B cell (primary cell): ENCODE measurements around the gene SP3. TPM values are rescaled to one million over a fixed set of nuclear protein-coding genes. Genes with fewer than 3 reads are reported as not detected.

Experiments used
- ATAC-seq: fragments of 200-7000 bp; cut with Tn5 transposase; one replicate; pipeline ENCODE4 v1.10.0; 2021; ENCODE audit warnings: low read depth, mild to moderate bottlenecking, moderate number of reproducible peaks, moderate library complexity
- CTCF ChIA-PET: fragments of 350-600 bp; sonication (Branson Sonifier 250); formaldehyde crosslinking; loops from one replicate; lab custom pipeline; 2021; ENCODE audit warnings: antibody characterized with exemption, inconsistent platforms; lab: Charles Lee
- POLR2A ChIA-PET: fragments of 350-600 bp; sonication (Branson Sonifier 250); formaldehyde crosslinking; loops from one replicate; lab custom pipeline; 2021; ENCODE audit warnings: antibody characterized with exemption; lab: Charles Lee
- DNase-seq: peaks from one replicate; pipeline ENCODE4 v3.0.0; 2013
- H2AFZ ChIP-seq: 2 replicates; pipeline ENCODE4 v1.6.1; 2012; ENCODE audit warnings: mild to moderate bottlenecking, low read depth, low read length; ENCODE audit not compliant: insufficient read depth, poor library complexity, severe bottlenecking
- H3K27ac ChIP-seq, 2 donors: 1 replicate in 1 of 2; 2 replicates in 1 of 2; pipeline ENCODE4 v1.5.1; 2012 to 2013; ENCODE audit warnings: low read length in 2 of 2, mild to moderate bottlenecking in 2 of 2, moderate library complexity in 1 of 2
- H3K27me3 ChIP-seq, 4 experiments: fragments of 200-600 bp in 1 of 4; sonication (generic) in 1 of 4; replicated peaks in 1 of 4; 1 replicate in 2 of 4; 2 replicates in 2 of 4; pipeline versions ENCODE4 v1.6.1 to v1.7.0; 2013 to 2016; ENCODE audit warnings: low read length in 3 of 4, mild to moderate bottlenecking in 2 of 4, mixed read lengths in 1 of 4, moderate library complexity in 1 of 4; ENCODE audit not compliant: insufficient read depth in 4 of 4, control insufficient read depth in 3 of 4; ENCODE audit errors: control extremely low read depth in 1 of 4
- H3K36me3 ChIP-seq, 2 experiments: replicated peaks in 1 of 2; 1 replicate in 1 of 2; 2 replicates in 1 of 2; pipeline versions ENCODE4 v1.6.1 to v1.7.1; 2013; ENCODE audit warnings: low read length in 1 of 2; ENCODE audit not compliant: insufficient read depth in 2 of 2, control insufficient read depth in 1 of 2; ENCODE audit errors: control extremely low read depth in 1 of 2, extremely low read depth in 1 of 2
- H3K4me1 ChIP-seq, 2 donors: fragments of 200-600 bp in 1 of 2; sonication (generic) in 1 of 2; 1 replicate in 1 of 2; 2 replicates in 1 of 2; pipeline versions ENCODE4 v1.5.1 to v1.6.1; 2013 to 2017; ENCODE audit warnings: low read length in 2 of 2; ENCODE audit not compliant: control insufficient read depth in 2 of 2, insufficient read depth in 2 of 2
- H3K4me2 ChIP-seq: replicated peaks from 2 replicates; pipeline ENCODE3; 2012; ENCODE audit warnings: mild to moderate bottlenecking, low read depth, low read length; ENCODE audit not compliant: poor library complexity, severe bottlenecking
- H3K4me3 ChIP-seq, 5 experiments: fragments of 200-600 bp in 1 of 5; sonication (generic) in 1 of 5; 1 replicate in 3 of 5; 2 replicates in 2 of 5; pipeline versions ENCODE4 v1.5.1 to v1.7.0; 2011 to 2016; ENCODE audit warnings: low read length in 4 of 5, mild to moderate bottlenecking in 4 of 5, low read depth in 2 of 5, control low read depth in 1 of 5, moderate library complexity in 1 of 5; ENCODE audit not compliant: insufficient read depth in 1 of 5; ENCODE audit errors: control extremely low read depth in 1 of 5, extremely low read depth in 1 of 5
- H3K79me2 ChIP-seq: fragments of 200-600 bp; sonication (generic); one replicate; pipeline ENCODE4 v1.6.0; 2016; ENCODE audit warnings: low read length; ENCODE audit not compliant: control insufficient read depth, insufficient read depth
- H3K9ac ChIP-seq: fragments of 200-600 bp; sonication (generic); 2 replicates; pipeline ENCODE4 v1.6.1; 2017; ENCODE audit warnings: mild to moderate bottlenecking, low read length, moderate library complexity
- H3K9me3 ChIP-seq, 3 donors: one replicate each; pipeline versions ENCODE4 v1.6.1 to v1.7.1; 2013; ENCODE audit warnings: low read length in 2 of 3; ENCODE audit not compliant: control insufficient read depth in 2 of 3, insufficient read depth in 1 of 3; ENCODE audit errors: control extremely low read depth in 1 of 3
- H4K20me1 ChIP-seq: 2 replicates; pipeline ENCODE4 v1.6.0; 2012; ENCODE audit warnings: mild to moderate bottlenecking, low read length; ENCODE audit not compliant: insufficient read depth, control insufficient read depth, poor library complexity, severe bottlenecking
- H3K27ac Mint-ChIP-seq: one replicate; pipeline ENCODE4 v1.8.0; 2021; ENCODE audit warnings: mixed read lengths
- H3K27me3 Mint-ChIP-seq: one replicate; pipeline ENCODE4 v1.8.0; 2021; ENCODE audit warnings: mixed read lengths
- H3K4me1 Mint-ChIP-seq: one replicate; pipeline ENCODE4 v1.8.0; 2021; ENCODE audit warnings: mixed read lengths
- H3K4me3 Mint-ChIP-seq: one replicate; pipeline ENCODE4 v1.8.0; 2021; ENCODE audit warnings: mixed read lengths
- H3K9me3 Mint-ChIP-seq: one replicate; pipeline ENCODE4 v1.8.0; 2022; ENCODE audit warnings: mixed read lengths; ENCODE audit not compliant: insufficient read depth
- EZH2 ChIP-seq: IDR thresholded peaks from 2 replicates; pipeline ENCODE4 v1.6.1; 2012; ENCODE audit warnings: borderline replicate concordance, low read depth, mild to moderate bottlenecking, moderate library complexity, low read length; ENCODE audit not compliant: insufficient read depth, poor library complexity, severe bottlenecking
- WGBS: methylation state at CpG from one replicate; pipeline ENCODE4 v1.1.5; 2013; ENCODE audit warnings: missing lambda C conversion rate; ENCODE audit not compliant: insufficient coverage; 5-methylcytosine and 5-hydroxymethylcytosine counted together
- intact Hi-C: fragments of 100-400 bp; cut with micrococcal nuclease; formaldehyde crosslinking; loops from one replicate; pipeline ENCODE4 v1.10.0; 2022
- polyA plus RNA-seq: library from polyadenylated mRNA; depleted of rRNA; stranded (reverse); fragments of >200 nt; gene quantifications from 2 replicates; pipeline ENCODE4 v1.2.3, GENCODE V29; 2012
- total RNA-seq, 2 donors: library from RNA; stranded (reverse); fragments of 120-200 nt in 1 of 2; gene quantifications; 1 replicate in 1 of 2; 2 replicates in 1 of 2; pipeline versions ENCODE4 v1.2.3 to v1.2.4, GENCODE V29; 2013 to 2022
- TF ChIP-seq, protein P1 (sequence below): fragments of 200-600 bp; IDR thresholded peaks from one replicate; pipeline ENCODE4 v1.8.0; 2022; ENCODE audit warnings: antibody characterized with exemption, mild to moderate bottlenecking

The SP3 gene
- total and polyA plus RNA-seq, 2 donors (not counting 1 experiment from before 2014, with no cell fraction given): 31.9 to 152 TPM

DNA sequence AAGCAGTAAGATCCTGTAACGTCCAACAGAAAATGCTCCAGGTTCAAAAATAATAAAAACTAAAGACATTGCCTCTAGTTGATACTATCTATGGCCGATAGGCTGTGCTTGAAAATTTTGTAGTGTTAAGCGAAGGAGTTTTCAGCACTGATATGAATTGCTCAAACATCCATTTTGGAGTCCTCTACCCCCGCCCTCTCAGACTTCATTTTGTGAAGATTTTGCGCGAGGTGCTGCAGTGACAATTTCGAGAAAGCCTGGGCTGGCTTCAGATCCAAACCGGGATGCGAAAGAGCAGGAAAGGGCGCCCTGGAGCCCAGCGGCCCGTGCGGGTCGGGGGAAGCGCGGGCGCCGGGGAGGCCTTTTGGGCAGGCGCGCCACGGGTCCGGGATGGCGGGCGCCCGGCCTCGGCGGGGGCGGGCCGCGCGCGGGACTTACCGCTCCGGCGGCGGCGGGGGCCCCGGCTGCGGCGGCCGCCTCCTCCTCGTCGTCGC lies 1.8 kb downstream of the SP3 start:
- no peaks in the 10 kb centered on the region for H3K27me3 Mint-ChIP-seq
- H3K4me2 ChIP-seq: peak overlapping the region; percentile 83
- ChIA-PET POLR2A (interaction anchor here (1.6 kb wide), 1 partner anchor 23 kb away, joined by 5 read pairs; no protein-coding TSS in a partner anchor), CTCF (interaction anchor here (1.8 to 2.7 kb wide), 2 partner anchors 34 to 76 kb away, joined by 4 to 10 read pairs; no protein-coding TSS in a partner anchor)
- intact Hi-C loops: loop anchor here (2.0 to 10.0 kb wide), 4 partner anchors 39 to 1201 kb away; partner anchors contain the start of genes ATF2 and WIPF1
- TF ChIP-seq, protein P1, sequence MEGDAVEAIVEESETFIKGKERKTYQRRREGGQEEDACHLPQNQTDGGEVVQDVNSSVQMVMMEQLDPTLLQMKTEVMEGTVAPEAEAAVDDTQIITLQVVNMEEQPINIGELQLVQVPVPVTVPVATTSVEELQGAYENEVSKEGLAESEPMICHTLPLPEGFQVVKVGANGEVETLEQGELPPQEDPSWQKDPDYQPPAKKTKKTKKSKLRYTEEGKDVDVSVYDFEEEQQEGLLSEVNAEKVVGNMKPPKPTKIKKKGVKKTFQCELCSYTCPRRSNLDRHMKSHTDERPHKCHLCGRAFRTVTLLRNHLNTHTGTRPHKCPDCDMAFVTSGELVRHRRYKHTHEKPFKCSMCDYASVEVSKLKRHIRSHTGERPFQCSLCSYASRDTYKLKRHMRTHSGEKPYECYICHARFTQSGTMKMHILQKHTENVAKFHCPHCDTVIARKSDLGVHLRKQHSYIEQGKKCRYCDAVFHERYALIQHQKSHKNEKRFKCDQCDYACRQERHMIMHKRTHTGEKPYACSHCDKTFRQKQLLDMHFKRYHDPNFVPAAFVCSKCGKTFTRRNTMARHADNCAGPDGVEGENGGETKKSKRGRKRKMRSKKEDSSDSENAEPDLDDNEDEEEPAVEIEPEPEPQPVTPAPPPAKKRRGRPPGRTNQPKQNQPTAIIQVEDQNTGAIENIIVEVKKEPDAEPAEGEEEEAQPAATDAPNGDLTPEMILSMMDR: peak; percentile 69
- no peak for TF ChIP-seq EZH2
- peak overlapping the region; percentile 62 to 98 (median 92) for H3K4me3 ChIP-seq
- peak overlapping the region; percentile 79 for H2AFZ ChIP-seq
- peaks cover 0 to 6% (median 3%) of the 10 kb centered on the region in 3 donors for H3K9me3 ChIP-seq
- no peaks in the 10 kb centered on the region for H3K9me3 Mint-ChIP-seq
- H3K9ac ChIP-seq: peak overlapping the region; percentile 98
- no peaks in the 10 kb centered on the region for H3K27me3 ChIP-seq
- peaks cover 2 to 20% of the 10 kb centered on the region in 2 experiments for H3K36me3 ChIP-seq
- peak overlapping the region; percentile 93 for H3K4me3 Mint-ChIP-seq
- ATAC-seq: peak; percentile 3
- peaks cover 32 to 42% of the 10 kb centered on the region in 2 donors for H3K4me1 ChIP-seq
- WGBS: under 1% methylated on average over 40 of the region's 44 CpGs
- H3K27ac Mint-ChIP-seq: peak overlapping the region; percentile 95
- DNase-seq: peak; percentile 87
- peak overlapping the region; percentile 94 to 98 for H3K27ac ChIP-seq
- H3K4me1 Mint-ChIP-seq: peaks cover 48% of the 10 kb centered on the region
- peaks cover 9% of the 10 kb centered on the region for H4K20me1 ChIP-seq
- H3K79me2 ChIP-seq: peaks cover 60% of the 10 kb centered on the region

DNA sequence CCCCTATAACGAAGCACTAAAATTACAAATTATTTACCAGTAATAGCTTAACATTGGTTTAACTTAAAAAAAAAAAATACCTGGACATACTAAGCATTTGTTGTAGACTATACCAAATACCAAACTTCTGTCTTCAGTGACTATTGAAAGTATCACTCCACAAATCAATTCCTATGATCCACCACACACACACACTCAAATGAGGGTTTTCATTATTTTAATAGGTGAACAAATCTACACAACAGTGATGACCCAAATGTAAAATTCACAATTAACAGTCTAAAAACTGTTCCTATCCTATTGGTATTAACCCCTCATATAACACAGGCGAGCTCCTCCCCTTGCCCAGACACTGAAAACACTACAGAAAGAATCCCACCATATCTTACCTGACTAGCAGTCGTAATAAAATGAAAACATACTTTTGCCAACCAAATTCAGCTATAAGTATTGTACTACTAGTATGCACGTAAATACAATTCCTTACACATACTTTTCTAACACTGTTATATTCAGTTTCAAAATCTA lies 2.5 kb downstream of the SP3 start:
- Histone ChIP-seq H3K27me3 (no peaks in the 10 kb centered on the region), H3K4me3 (peak overlapping the region; percentile 62 to 98 (median 92)), H3K36me3 (peaks cover 2 to 20% of the 10 kb centered on the region in 2 experiments), H3K4me1 (peaks cover 32 to 44% of the 10 kb centered on the region in 2 donors), H4K20me1 (peaks cover 11% of the 10 kb centered on the region), H3K9me3 (peaks cover 0 to 6% (median 3%) of the 10 kb centered on the region in 3 donors), H3K79me2 (peaks cover 60% of the 10 kb centered on the region), H3K4me2 (peak overlapping the region; percentile 83), H3K9ac (peak overlapping the region; percentile 98), H2AFZ (peak overlapping the region; percentile 79), H3K27ac (peak overlapping the region; percentile 94 to 98)
- H3K27me3 Mint-ChIP-seq: no peaks in the 10 kb centered on the region
- peak overlapping the region; percentile 95 for H3K27ac Mint-ChIP-seq
- TF ChIP-seq EZH2: no peak
- TF ChIP-seq, protein P1: no peak
- no peaks in the 10 kb centered on the region for H3K9me3 Mint-ChIP-seq
- ATAC-seq (no peak), DNase-seq (no peak)
- H3K4me3 Mint-ChIP-seq: peak overlapping the region; percentile 89
- intact Hi-C loops: loop anchor here (2.0 to 10.0 kb wide), 4 partner anchors 38 to 1202 kb away; partner anchors contain the start of genes ATF2 and WIPF1
- CTCF ChIA-PET: interaction anchor here (0.9 to 2.7 kb wide), 5 partner anchors 35 to 282 kb away, joined by 3 to 10 read pairs (median 3); no protein-coding TSS in a partner anchor
- peaks cover 50% of the 10 kb centered on the region for H3K4me1 Mint-ChIP-seq
- POLR2A ChIA-PET: no interaction called here
- WGBS: 0% methylated on average over 1 of the region's 4 CpGs
